ENCODE measurements around the gene QSOX1.

QSOX1 gene

GRCh38 chr1:180156201-180156600 is 1.5 kb downstream of the QSOX1 start:
- no peak for DNase-seq
- Mint-ChIP-seq H3K36me3 (ENCODE audit: insufficient read depth) (peaks cover 20% of the 10 kb centered on the region), H3K27me3 (no peaks in the 10 kb centered on the region), H3K4me1 (ENCODE audit: low read depth in 2 of 2) (peaks cover 22 to 28% of the 10 kb centered on the region in 2 donors), H3K9me3 (no peaks in the 10 kb centered on the region), H3K27ac (no peak overlapping the region), H3K4me3 (peak overlapping the region; percentile 88 to 94)
- ATAC-seq (replicated peaks), result no peak

DNA sequence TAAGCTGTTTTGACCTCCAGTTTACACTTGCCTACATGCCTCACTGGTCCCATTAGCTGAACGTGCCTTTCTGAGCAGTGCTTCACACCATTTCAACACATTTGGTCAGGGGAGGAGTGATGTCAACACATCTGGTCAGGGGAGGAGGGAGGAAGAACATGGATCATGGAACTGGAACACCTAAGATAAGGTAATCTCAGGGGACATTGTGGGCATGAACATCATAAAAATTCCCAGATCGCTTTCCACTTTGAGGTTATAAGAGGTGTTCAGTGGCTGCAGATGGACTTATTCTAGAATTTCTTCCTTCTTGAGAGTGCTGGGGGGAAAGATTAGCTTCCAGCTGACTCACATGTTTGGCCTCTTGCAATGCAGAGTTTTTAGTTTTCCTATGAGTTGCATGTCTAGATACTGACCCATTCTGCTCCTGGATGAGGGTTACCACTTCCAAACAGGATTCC is 2.0 kb downstream of the QSOX1 start:
- ATAC-seq (replicated peaks), result no peak
- no peak for DNase-seq
- Mint-ChIP-seq H3K9me3 (no peaks in the 10 kb centered on the region), H3K27ac (no peak overlapping the region), H3K4me1 (ENCODE audit: low read depth in 2 of 2) (peaks cover 22 to 28% of the 10 kb centered on the region in 2 donors), H3K36me3 (ENCODE audit: insufficient read depth) (peaks cover 20% of the 10 kb centered on the region), H3K4me3 (no peak overlapping the region), H3K27me3 (no peaks in the 10 kb centered on the region)

GRCh38 chr1:180157108-180157507 is 2.4 kb downstream of the QSOX1 start:
- no peak for ATAC-seq (replicated peaks)
- Mint-ChIP-seq H3K4me1 (ENCODE audit: low read depth in 2 of 2) (peaks cover 22 to 28% of the 10 kb centered on the region in 2 donors), H3K9me3 (no peaks in the 10 kb centered on the region), H3K27ac (no peak overlapping the region), H3K4me3 (no peak overlapping the region), H3K27me3 (no peaks in the 10 kb centered on the region), H3K36me3 (ENCODE audit: insufficient read depth) (peaks cover 20% of the 10 kb centered on the region)
- no peak for DNase-seq

DNA sequence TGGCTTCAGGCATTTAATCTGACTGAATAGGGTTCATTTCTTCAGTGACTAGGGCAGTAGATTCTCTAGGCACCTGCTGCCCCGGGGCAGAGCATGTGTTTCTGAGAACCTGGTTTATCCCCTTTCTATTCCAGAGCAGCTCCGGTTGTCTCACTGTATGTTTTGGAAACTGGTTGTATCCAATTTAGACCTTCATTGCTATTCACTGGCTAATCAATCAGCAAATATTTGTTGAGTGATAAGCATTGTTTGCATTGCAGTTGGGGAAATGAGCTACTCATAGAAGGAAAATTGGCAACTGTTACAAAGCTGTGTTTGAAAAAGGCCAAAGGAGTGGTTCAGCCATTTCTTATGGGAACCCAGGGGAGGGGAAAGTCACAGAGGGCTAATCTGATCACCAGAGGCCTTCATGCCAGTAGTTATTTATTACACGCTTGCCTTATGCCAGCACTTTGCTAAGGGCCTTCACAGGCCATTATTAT is 2.9 kb downstream of the QSOX1 start:
- Mint-ChIP-seq H3K27me3 (no peaks in the 10 kb centered on the region), H3K4me3 (no peak overlapping the region), H3K27ac (no peak overlapping the region), H3K36me3 (ENCODE audit: insufficient read depth) (peaks cover 20% of the 10 kb centered on the region), H3K4me1 (ENCODE audit: low read depth in 2 of 2) (peaks cover 22 to 28% of the 10 kb centered on the region in 2 donors), H3K9me3 (no peaks in the 10 kb centered on the region)
- ATAC-seq (replicated peaks) (no peak), DNase-seq (no peak)

DNA sequence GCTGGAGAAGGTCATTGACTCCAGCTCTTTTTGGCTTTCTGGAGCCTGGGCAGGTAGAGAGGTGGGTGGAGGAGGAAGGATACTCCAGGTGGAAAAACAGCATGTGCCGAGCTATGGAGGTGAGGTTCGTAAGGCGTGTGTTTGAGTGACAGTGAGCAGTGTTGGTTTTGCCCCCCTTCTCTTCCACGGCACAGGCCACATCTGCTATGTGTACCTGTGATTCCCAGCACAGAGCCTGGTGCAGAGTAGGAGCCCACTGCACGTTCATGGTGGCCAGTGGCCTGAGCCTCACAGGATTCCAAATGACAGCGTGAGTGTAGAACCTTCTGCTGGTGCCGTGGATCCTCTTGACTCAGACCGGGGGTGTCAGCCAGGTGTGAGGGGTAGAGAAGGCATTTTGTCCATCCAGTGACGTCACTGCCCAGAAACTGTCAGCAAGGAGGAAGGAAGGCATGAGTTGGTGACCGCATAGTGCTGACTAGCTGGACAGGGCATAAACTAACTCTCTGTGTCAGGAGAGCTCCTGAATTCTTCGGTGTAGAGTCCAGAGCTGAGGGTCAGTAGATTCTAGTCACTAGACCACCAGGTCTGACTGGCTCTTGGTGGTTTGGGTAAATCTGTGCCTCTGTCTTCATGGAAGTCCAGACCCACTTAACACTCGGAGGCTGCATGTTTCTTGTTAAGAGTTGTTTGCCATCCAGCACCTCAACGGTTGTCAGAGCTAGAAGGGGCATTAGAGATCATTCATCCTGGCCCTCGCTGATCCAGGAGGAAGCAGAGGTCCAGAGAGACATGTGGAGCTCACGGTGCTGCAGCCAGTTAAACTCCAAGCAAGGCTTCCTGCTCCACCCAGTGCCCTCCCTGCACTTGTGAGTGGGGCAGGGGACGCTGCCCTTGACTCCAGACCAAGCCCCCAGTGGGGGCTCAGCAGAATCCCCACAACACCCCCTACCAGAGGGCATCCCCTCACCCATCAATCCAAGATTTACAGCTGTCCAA is 3.8 kb downstream of the QSOX1 start:
- no peak for ATAC-seq (replicated peaks)
- peaks cover 20% of the 10 kb centered on the region for H3K36me3 Mint-ChIP-seq (ENCODE audit: insufficient read depth)
- peaks cover 22 to 28% of the 10 kb centered on the region in 2 donors for H3K4me1 Mint-ChIP-seq (ENCODE audit: low read depth in 2 of 2)
- H3K4me3 Mint-ChIP-seq, result no peak overlapping the region
- H3K27me3 Mint-ChIP-seq, result no peaks in the 10 kb centered on the region
- no peak overlapping the region for H3K27ac Mint-ChIP-seq
- no peaks in the 10 kb centered on the region for H3K9me3 Mint-ChIP-seq
- no peak for DNase-seq

- Mint-ChIP-seq H3K36me3 (ENCODE audit: insufficient read depth) (peaks cover 5% of the 10 kb centered on the region), H3K27me3 (no peaks in the 10 kb centered on the region), H3K27ac (no peak overlapping the region), H3K4me1 (ENCODE audit: low read depth in 2 of 2) (peaks cover 25 to 29% of the 10 kb centered on the region in 2 donors), H3K9me3 (no peaks in the 10 kb centered on the region), H3K4me3 (no peak overlapping the region)
- ATAC-seq (replicated peaks) (no peak), DNase-seq (no peak)
These were observed 5.7 kb downstream of the QSOX1 start for GRCh38 chr1:180160357-180160756.

- Mint-ChIP-seq H3K27me3 (no peaks in the 10 kb centered on the region), H3K4me1 (ENCODE audit: low read depth in 2 of 2) (peaks cover 8 to 17% of the 10 kb centered on the region in 2 donors), H3K9me3 (no peaks in the 10 kb centered on the region), H3K27ac (no peak overlapping the region), H3K36me3 (ENCODE audit: insufficient read depth) (peaks cover 7% of the 10 kb centered on the region), H3K4me3 (no peak overlapping the region)
- no peak for DNase-seq
- no peak for ATAC-seq (replicated peaks)
These were observed 8.4 kb downstream of the QSOX1 start for GRCh38 chr1:180163041-180163440.

GRCh38 chr1:180165096-180165495 is 10.4 kb downstream of the QSOX1 start:
- Mint-ChIP-seq H3K27me3 (no peaks in the 10 kb centered on the region), H3K36me3 (ENCODE audit: insufficient read depth) (peaks cover 7% of the 10 kb centered on the region), H3K27ac (peak overlapping the region; percentile 32 to 49), H3K4me1 (ENCODE audit: low read depth in 2 of 2) (peaks cover 5 to 9% of the 10 kb centered on the region in 2 donors), H3K9me3 (no peaks in the 10 kb centered on the region), H3K4me3 (no peak overlapping the region)
- DNase-seq (no peak), ATAC-seq (replicated peaks) (no peak)

GRCh38 chr1:180165509-180166435 is 11.1 kb downstream of the QSOX1 start:
- DNase-seq (no peak), ATAC-seq (replicated peaks) (no peak)
- Mint-ChIP-seq H3K4me1 (ENCODE audit: low read depth in 2 of 2) (peaks cover 5 to 9% of the 10 kb centered on the region in 2 donors), H3K36me3 (ENCODE audit: insufficient read depth) (peaks cover 7% of the 10 kb centered on the region), H3K4me3 (no peak overlapping the region), H3K27ac (peak overlapping the region; percentile 32 to 49), H3K9me3 (no peaks in the 10 kb centered on the region), H3K27me3 (no peaks in the 10 kb centered on the region)

DNA sequence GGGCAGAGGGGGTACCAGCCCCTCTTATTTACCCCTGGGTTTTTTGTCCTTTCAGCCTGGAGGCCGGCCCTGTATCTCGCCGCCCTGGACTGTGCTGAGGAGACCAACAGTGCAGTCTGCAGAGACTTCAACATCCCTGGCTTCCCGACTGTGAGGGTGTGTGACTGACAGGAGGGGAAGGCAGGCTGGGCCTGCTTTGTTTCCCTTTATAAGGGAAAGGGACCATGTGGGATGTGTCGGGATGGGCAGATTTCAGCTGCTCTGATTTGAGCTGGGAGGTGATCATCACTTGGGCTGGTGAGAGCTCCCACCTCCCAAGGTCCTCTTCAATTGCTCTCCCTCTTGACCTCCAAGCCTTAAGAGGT is 11.7 kb downstream of the QSOX1 start:
- Mint-ChIP-seq H3K4me3 (no peak overlapping the region), H3K4me1 (ENCODE audit: low read depth in 2 of 2) (peaks cover 7 to 9% of the 10 kb centered on the region in 2 donors), H3K27ac (no peak overlapping the region), H3K36me3 (ENCODE audit: insufficient read depth) (peaks cover 7% of the 10 kb centered on the region), H3K27me3 (no peaks in the 10 kb centered on the region), H3K9me3 (no peaks in the 10 kb centered on the region)
- ATAC-seq (replicated peaks) (no peak), DNase-seq (no peak)

DNA sequence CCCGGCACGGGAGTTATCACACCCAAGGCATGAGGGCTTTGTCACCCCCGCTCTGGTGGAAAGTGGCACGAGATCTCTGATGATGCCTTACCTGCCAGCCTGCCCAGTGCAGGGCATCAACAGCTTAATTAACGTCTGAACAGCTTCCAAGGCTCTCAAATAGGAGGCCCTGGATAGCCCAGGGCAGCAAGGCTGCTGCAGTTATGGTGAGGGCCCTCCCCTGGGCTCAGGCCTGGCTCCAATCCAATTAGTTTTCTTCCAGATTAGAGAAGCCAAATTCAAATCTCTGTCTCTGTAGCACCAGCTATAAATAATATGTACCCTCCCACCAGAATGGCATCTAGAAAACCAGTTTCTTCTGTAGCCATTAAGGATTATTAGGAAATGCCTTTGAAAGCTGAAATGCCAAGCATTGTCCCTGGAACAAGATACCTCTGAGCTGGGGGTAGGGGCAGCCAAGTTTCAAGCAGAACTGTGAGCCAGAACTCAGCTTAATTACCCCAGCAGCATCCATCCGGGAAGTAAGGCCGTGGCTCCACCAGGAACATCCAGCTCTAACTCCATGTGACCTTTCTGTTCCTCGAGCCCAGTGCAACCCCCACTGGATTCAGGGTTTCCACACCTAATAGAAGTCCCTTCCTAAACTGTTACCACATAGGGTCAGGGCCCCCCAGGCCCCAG is 12.5 kb downstream of the QSOX1 start:
- DNase-seq (no peak), ATAC-seq (replicated peaks) (no peak)
- Mint-ChIP-seq H3K4me3 (no peak overlapping the region), H3K36me3 (ENCODE audit: insufficient read depth) (peaks cover 7% of the 10 kb centered on the region), H3K27me3 (no peaks in the 10 kb centered on the region), H3K4me1 (ENCODE audit: low read depth in 2 of 2) (peaks cover 7 to 9% of the 10 kb centered on the region in 2 donors), H3K27ac (no peak overlapping the region), H3K9me3 (no peaks in the 10 kb centered on the region)

DNA sequence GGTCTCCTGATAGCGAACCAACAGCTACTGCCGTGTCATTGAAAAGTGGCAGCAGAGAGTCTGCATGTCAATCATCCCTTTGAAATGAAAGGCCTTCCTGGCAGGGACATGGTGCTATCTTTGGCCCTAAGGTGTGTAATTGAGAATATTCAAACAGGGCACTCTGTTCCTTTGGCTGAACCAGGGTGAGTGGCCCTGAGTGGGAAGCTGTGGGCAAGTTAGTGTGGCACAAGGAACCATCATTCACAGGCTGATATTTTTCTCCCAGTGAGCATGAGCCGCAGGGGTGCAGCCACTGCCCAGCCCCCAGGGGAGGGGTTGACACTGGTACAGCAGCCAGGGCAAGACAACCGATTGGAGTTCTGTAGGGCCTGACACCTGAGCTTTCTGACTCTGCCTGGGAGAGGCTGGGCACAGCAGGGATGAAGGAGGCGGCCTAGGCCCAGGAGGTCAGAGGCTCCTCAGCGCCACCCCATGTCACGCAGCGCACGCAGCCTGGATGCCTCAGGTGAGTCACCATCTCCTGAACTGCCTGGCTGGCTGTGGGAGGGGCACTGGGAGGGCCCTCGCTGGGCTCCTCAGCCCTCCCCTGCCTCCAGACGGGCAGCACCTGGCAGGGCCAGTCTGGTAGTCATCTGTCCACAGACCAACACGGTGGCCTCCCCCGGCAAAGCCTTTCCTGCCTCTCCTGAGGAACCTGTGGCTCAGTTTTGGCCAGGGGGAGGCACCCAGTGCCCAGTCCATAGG is 13.2 kb downstream of the QSOX1 start:
- ATAC-seq (replicated peaks) (no peak), DNase-seq (no peak)
- peaks cover 7% of the 10 kb centered on the region for H3K36me3 Mint-ChIP-seq (ENCODE audit: insufficient read depth)
- H3K4me3 Mint-ChIP-seq, result no peak overlapping the region
- no peaks in the 10 kb centered on the region for H3K9me3 Mint-ChIP-seq
- no peak overlapping the region for H3K27ac Mint-ChIP-seq
- no peaks in the 10 kb centered on the region for H3K27me3 Mint-ChIP-seq
- peaks cover 7 to 9% of the 10 kb centered on the region in 2 donors for H3K4me1 Mint-ChIP-seq (ENCODE audit: low read depth in 2 of 2)
